A549 (cell line): ENCODE data around the gene FBXL7.

Experiments
- CHD2 ChIP-seq: fragments of 150-350 bp; IDR thresholded peaks from 2 replicates; pipeline ENCODE4 v1.6.1; 2014; ENCODE audit warnings: low read length; ENCODE audit not compliant: partially characterized antibody
- JUN ChIP-seq, 2 experiments: fragments of >200 bp; sonication (Bioruptor Twin); formaldehyde crosslinking; IDR thresholded peaks; 2 replicates in 1 of 2; 3 replicates in 1 of 2; pipeline ENCODE4 v1.6.1; 2016 to 2017
- KDM1A ChIP-seq: fragments of 200-600 bp; sonication (generic); IDR thresholded peaks from 2 replicates; pipeline ENCODE4 v1.6.1; 2016; ENCODE audit warnings: low read depth, mild to moderate bottlenecking
- POLR2A ChIP-seq: IDR thresholded peaks from 2 replicates; pipeline ENCODE4 v1.6.1; 2012; ENCODE audit warnings: mild to moderate bottlenecking, low read length
- SMC3 ChIP-seq: fragments of >200 bp; sonication (Bioruptor Twin); formaldehyde crosslinking; IDR thresholded peaks from 3 replicates; pipeline ENCODE4 v1.6.1; 2018; ENCODE audit warnings: inconsistent platforms
- TF ChIP-seq, protein P1 (sequence below): IDR thresholded peaks from 2 replicates; pipeline ENCODE4 v1.6.1; 2012
- TF ChIP-seq, protein P2 (sequence below): fragments of >200 bp; sonication (Bioruptor Twin); formaldehyde crosslinking; IDR thresholded peaks from 3 replicates; pipeline ENCODE4 v1.5.1; 2016
- TF ChIP-seq, protein P3 (sequence below): fragments of >200 bp; sonication (Bioruptor Twin); formaldehyde crosslinking; IDR thresholded peaks from 3 replicates; pipeline ENCODE4 v1.6.1; 2016

DNA sequence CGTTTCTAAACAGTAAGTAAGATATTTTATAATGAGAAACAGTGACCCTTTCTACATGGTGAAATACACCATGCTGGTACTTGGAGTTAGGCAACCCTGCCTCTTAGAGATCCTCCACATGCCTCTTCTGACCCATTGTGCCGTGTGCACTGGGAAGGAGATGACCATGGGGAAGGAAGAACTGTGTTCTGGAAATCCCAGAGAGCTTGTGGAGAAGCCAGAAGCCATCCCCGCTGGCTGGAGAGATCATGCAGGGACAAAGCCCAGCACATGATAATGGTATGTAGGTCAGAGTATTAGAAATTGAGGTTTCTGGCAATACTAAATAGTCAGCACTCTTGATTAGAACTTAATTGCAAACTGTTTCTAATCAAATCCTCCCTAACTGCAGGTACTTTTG, 307.3 kb downstream of the FBXL7 start:
- TF ChIP-seq, protein P1, sequence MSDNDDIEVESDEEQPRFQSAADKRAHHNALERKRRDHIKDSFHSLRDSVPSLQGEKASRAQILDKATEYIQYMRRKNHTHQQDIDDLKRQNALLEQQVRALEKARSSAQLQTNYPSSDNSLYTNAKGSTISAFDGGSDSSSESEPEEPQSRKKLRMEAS = no peak
- TF ChIP-seq, protein P2, sequence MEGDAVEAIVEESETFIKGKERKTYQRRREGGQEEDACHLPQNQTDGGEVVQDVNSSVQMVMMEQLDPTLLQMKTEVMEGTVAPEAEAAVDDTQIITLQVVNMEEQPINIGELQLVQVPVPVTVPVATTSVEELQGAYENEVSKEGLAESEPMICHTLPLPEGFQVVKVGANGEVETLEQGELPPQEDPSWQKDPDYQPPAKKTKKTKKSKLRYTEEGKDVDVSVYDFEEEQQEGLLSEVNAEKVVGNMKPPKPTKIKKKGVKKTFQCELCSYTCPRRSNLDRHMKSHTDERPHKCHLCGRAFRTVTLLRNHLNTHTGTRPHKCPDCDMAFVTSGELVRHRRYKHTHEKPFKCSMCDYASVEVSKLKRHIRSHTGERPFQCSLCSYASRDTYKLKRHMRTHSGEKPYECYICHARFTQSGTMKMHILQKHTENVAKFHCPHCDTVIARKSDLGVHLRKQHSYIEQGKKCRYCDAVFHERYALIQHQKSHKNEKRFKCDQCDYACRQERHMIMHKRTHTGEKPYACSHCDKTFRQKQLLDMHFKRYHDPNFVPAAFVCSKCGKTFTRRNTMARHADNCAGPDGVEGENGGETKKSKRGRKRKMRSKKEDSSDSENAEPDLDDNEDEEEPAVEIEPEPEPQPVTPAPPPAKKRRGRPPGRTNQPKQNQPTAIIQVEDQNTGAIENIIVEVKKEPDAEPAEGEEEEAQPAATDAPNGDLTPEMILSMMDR = no peak
- TF ChIP-seq JUN (IDR thresholded peaks at IDR 0.05) (no peak), SMC3 (no peak), KDM1A (no peak), POLR2A (no peak), CHD2 (no peak)
- TF ChIP-seq, protein P3, sequence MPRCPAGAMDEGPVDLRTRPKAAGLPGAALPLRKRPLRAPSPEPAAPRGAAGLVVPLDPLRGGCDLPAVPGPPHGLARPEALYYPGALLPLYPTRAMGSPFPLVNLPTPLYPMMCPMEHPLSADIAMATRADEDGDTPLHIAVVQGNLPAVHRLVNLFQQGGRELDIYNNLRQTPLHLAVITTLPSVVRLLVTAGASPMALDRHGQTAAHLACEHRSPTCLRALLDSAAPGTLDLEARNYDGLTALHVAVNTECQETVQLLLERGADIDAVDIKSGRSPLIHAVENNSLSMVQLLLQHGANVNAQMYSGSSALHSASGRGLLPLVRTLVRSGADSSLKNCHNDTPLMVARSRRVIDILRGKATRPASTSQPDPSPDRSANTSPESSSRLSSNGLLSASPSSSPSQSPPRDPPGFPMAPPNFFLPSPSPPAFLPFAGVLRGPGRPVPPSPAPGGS = no peak
